ACC112 (cell line): Measurements from ENCODE around the gene CSH2.
"Not testable (repeated sequence)": the region's sequence is repeated elsewhere in the genome, so short reads cannot be mapped to it uniquely, and the experiment has no call there.

Source experiments
- H2AFZ ChIP-seq: fragments of 200-600 bp; sonication (generic); one replicate; pipeline ENCODE4 v1.6.0; 2017; ENCODE audit warnings: antibody characterized with exemption, low read length; ENCODE audit not compliant: unreplicated experiment
- H3K27ac ChIP-seq: fragments of 200-600 bp; sonication (generic); 2 replicates; pipeline ENCODE4 v1.5.1; 2014; ENCODE audit warnings: low read depth, mild to moderate bottlenecking, antibody characterized with exemption, low read length, moderate library complexity
- H3K27me3 ChIP-seq: fragments of 200-600 bp; sonication (generic); 2 replicates; pipeline ENCODE4 v1.6.1; 2014; ENCODE audit warnings: mild to moderate bottlenecking, antibody characterized with exemption, low read length, moderate library complexity, mixed read lengths; ENCODE audit not compliant: insufficient read depth
- H3K36me3 ChIP-seq: fragments of 200-600 bp; sonication (generic); 2 replicates; pipeline ENCODE4 v1.6.1; 2016; ENCODE audit warnings: mild to moderate bottlenecking, antibody characterized with exemption, low read length, moderate library complexity, mixed read lengths; ENCODE audit not compliant: insufficient read depth
- H3K4me1 ChIP-seq: fragments of 200-600 bp; sonication (generic); one replicate; pipeline ENCODE4 v1.6.1; 2016; ENCODE audit warnings: low read length, mixed read lengths; ENCODE audit not compliant: insufficient read depth, unreplicated experiment, control insufficient read depth
- H3K4me3 ChIP-seq: fragments of 200-600 bp; sonication (generic); 2 replicates; pipeline ENCODE4 v1.5.1; 2014; ENCODE audit warnings: mild to moderate bottlenecking, low read depth, low read length
- H3K79me2 ChIP-seq: fragments of 200-600 bp; sonication (generic); one replicate; pipeline ENCODE4 v1.6.0; 2016; ENCODE audit warnings: low read length; ENCODE audit not compliant: control insufficient read depth, unreplicated experiment, insufficient read depth

The CSH2 gene

DNA sequence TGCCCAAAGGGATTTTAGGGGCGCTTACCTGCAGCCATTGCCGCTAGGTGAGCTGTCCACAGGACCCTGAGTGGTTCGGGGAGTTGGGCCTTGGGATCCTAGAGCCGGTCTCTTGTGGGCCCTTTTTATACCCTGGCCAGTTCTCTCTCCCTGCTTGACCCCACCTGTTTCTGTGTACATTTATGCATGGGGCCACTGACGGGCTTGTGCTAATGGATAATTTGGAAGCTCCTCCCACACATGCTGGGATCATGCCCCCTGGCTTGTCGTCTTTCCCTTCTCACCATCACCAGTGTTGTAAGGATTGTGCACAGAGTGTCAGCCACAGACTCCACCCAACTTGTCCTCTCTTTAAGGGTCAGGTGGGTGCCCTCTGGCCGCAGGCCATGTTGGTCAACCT, at the start of gene CSH2:
Gene CSH2, minus strand, starts transcription at position 101 of the 400 bp plus-strand sequence. Its CDS starts 63 bp downstream, at position 38.
- not testable (repeated sequence) for H2AFZ ChIP-seq, H3K27me3 ChIP-seq, H3K4me1 ChIP-seq, H3K36me3 ChIP-seq, H3K4me3 ChIP-seq, H3K27ac ChIP-seq, H3K79me2 ChIP-seq

DNA sequence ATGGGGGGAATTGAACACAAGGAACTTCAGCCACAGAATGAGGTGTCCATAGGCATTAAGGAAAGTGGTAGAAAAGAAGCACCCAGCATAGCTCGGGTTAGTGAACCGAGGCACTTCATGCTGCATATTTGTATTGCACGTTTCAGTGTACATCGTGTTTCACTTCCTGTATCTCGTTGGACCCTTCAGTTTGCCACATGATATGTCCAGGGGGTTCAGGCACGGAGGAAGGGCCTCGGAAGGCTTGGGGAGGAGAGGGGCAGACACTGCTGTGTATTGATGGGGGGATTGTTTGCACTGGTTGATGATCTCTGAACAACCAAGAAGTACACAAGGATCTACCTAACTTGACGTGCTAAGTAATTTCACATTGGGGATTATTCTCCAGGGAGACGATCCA, 48.9 kb upstream of the CSH2 start:
- not testable (repeated sequence) for H3K79me2 ChIP-seq, H2AFZ ChIP-seq, H3K4me1 ChIP-seq, H3K27me3 ChIP-seq, H3K36me3 ChIP-seq, H3K4me3 ChIP-seq, H3K27ac ChIP-seq

DNA sequence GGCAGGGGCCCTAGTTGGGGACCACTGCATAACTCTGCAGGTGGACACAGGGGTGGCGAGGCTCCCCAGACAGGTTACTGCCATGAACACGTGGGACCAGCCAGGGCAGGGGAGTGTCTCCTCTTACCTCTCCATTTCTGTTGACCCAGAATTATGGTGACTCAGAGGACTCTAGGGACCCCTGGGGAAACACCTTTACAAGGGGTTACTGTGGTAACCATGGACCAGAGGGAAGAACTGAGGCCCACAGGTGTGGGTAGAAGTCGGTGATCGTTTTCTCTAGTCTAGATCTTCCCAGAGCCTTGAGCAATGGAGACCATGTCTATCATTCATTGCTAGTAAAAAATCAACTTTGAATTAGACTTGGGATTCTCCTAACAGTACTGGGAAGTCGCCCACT, 47.3 kb upstream of the CSH2 start:
- not testable (repeated sequence) for H3K4me1 ChIP-seq, H3K27ac ChIP-seq, H3K4me3 ChIP-seq, H3K36me3 ChIP-seq, H2AFZ ChIP-seq, H3K27me3 ChIP-seq, H3K79me2 ChIP-seq

- not testable (repeated sequence) for H3K79me2 ChIP-seq, H3K4me1 ChIP-seq, H3K4me3 ChIP-seq, H2AFZ ChIP-seq, H3K36me3 ChIP-seq, H3K27ac ChIP-seq, H3K27me3 ChIP-seq
Observed at GRCh38 chr17:63920050-63920449, 46.6 kb upstream of the CSH2 start.

DNA sequence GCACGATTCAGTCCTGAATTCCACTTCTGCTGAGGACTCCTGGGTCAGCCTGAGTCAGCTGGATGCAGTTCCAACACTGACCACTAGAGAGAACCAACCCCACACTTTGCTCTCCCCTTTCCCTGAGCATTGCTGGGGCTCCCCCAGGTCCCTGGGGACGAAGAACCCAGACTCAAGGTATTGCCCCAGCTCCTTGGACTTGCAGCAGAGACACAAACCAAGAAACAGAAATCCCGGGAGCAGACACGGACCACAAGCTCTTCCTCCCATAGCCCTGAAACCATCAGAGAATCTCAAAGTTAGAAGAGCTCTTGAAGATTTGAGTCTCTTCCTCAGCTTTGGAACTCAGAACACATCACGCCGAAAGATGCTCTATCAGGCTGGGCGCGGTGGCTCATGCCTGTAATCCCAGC, 45.8 kb upstream of the CSH2 start:
- H3K27ac ChIP-seq, result no peak overlapping the region
- no peaks in the 10 kb centered on the region for H3K36me3 ChIP-seq
- H3K4me1 ChIP-seq, result no peaks in the 10 kb centered on the region
- H3K4me3 ChIP-seq, result no peak overlapping the region
- no peaks in the 10 kb centered on the region for H3K79me2 ChIP-seq
- H3K27me3 ChIP-seq, result peaks cover 5% of the 10 kb centered on the region
- H2AFZ ChIP-seq, result no peak overlapping the region

DNA sequence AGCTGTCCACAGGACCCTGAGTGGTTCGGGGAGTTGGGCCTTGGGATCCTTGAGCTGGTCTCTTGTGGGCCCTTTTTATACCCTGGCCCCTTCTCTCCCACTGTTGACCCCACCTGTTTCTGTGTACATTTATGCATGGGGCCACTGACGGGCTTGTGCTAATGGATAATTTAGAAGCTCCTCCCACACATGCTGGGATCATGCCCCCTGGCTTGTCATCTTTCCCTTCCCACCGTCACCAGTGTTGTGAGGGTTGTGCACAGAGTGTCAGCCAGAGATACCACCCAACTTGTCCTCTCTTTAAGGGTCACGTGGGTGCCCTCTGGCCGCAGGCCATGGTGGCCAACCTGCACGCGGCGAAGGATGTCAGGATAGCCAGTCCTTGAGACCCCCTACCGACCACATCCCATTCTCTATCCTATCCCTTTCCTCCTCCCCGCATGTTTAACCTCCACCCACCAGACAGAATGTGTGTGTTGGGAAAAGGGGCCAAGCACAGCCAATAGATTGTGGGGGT, 45.4 kb upstream of the CSH2 start, which contains the start of gene GH1:
Gene GH1, minus strand, starts transcription at position 51 of the 517 bp plus-strand sequence. CDS start 63 bp downstream, outside the sequence.
- H3K27me3 ChIP-seq, H3K79me2 ChIP-seq, H3K27ac ChIP-seq, H3K4me3 ChIP-seq, H2AFZ ChIP-seq, H3K4me1 ChIP-seq, H3K36me3 ChIP-seq: not testable (repeated sequence)

GRCh38 chr17:63918305-63918704, 44.8 kb upstream of the CSH2 start:
- Histone ChIP-seq H3K79me2 (no peaks in the 10 kb centered on the region), H2AFZ (no peak overlapping the region), H3K27ac (no peak overlapping the region), H3K4me1 (no peaks in the 10 kb centered on the region), H3K36me3 (no peaks in the 10 kb centered on the region), H3K4me3 (no peak overlapping the region), H3K27me3 (peaks cover 5% of the 10 kb centered on the region)

DNA sequence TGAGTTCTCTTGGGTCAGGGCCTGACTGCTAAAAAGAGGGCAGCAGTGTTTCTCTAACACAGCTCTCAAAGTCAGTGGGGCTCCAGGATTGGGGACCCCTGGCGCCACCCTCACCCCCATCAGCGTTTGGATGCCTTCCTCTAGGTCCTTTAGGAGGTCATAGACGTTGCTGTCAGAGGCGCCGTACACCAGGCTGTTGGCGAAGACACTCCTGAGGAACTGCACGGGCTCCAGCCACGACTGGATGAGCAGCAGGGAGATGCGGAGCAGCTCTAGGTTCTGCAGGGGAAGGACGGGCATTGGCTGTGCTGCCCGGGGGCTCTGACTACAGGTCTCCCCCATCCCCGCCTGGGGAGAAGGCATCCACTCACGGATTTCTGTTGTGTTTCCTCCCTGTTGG, 44.2 kb upstream of the CSH2 start:
- H3K4me3 ChIP-seq, result no peak overlapping the region

GRCh38 chr17:63917206-63917605, 43.7 kb upstream of the CSH2 start:
- H3K36me3 ChIP-seq, H3K4me1 ChIP-seq, H2AFZ ChIP-seq, H3K27me3 ChIP-seq, H3K4me3 ChIP-seq, H3K27ac ChIP-seq, H3K79me2 ChIP-seq: not testable (repeated sequence)

More for the DNA sequence above, 44.2 kb upstream of the CSH2 start:
- Histone ChIP-seq H3K4me1 (no peaks in the 10 kb centered on the region), H3K79me2 (no peaks in the 10 kb centered on the region), H2AFZ (no peak overlapping the region), H3K36me3 (no peaks in the 10 kb centered on the region), H3K27me3 (peaks cover 5% of the 10 kb centered on the region), H3K27ac (no peak overlapping the region)

DNA sequence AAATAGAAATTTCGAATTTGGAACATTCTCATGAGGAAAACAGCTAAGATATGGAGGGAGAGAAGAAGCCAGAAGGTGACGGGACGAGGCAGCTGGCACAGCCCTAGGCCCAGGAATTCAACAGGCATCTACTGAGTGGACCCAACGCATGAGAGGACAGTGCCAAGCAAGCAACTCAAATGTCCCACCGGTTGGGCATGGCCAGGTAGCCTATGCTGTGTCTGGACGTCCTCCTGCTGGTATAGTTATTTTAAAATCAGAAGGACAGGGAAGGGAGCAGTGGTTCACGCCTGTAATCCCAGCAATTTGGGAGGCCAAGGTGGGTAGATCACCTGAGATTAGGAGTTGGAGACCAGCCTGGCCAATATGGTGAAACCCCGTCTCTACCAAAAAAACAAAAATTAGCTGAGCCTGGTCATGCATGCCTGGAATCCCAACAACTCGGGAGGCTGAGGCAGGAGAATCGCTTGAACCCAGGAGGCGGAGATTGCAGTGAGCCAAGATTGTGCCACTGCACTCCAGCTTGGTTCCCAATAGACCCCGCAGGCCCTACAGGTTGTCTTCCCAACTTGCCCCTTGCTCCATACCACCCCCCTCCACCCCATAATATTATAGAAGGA, 43.2 kb upstream of the CSH2 start:
- Histone ChIP-seq H3K36me3 (no peaks in the 10 kb centered on the region), H2AFZ (no peak overlapping the region), H3K79me2 (no peaks in the 10 kb centered on the region), H3K4me3 (no peak overlapping the region), H3K27me3 (peaks cover 5% of the 10 kb centered on the region), H3K27ac (no peak overlapping the region), H3K4me1 (no peaks in the 10 kb centered on the region)

GRCh38 chr17:63915753-63916152, 42.3 kb upstream of the CSH2 start:
- H3K27ac ChIP-seq, H3K36me3 ChIP-seq, H3K4me1 ChIP-seq, H3K4me3 ChIP-seq, H3K27me3 ChIP-seq, H2AFZ ChIP-seq, H3K79me2 ChIP-seq: not testable (repeated sequence)
